ENCODE measurements around the gene DHDDS. TPM values are rescaled to one million over a fixed set of nuclear protein-coding genes. Genes with fewer than 3 reads are reported as not detected.

The DHDDS gene
- total RNA-seq, 1 experiment from 2014 or later = 17.0 TPM

- peaks cover 25% of the 10 kb centered on the region for H4K20me1 ChIP-seq (ENCODE audit: insufficient read depth, low read depth, low read length)
- H3K9me2 ChIP-seq (replicated peaks; ENCODE audit: insufficient read depth, low read length) = no peaks in the 10 kb centered on the region
- H3K4me3 ChIP-seq (ENCODE audit: low read length) = no peak overlapping the region
- H3K27ac ChIP-seq (ENCODE audit: low read length) = no peak overlapping the region
- no peaks in the 10 kb centered on the region for H3K27me3 ChIP-seq (ENCODE audit: low read length)
- H3K9me3 ChIP-seq (ENCODE audit: low read length) = no peaks in the 10 kb centered on the region
- peaks cover 11% of the 10 kb centered on the region for H3K79me2 ChIP-seq (ENCODE audit: low read length)
- H3K36me3 ChIP-seq (ENCODE audit: insufficient read depth, low read length) = peaks cover 34% of the 10 kb centered on the region
- no peak overlapping the region for H3K9ac ChIP-seq (ENCODE audit: low read length)
- no peak overlapping the region for H2AFZ ChIP-seq (ENCODE audit: low read length)
- no peak overlapping the region for H3K4me2 ChIP-seq (ENCODE audit: low read depth, low read length, poor library complexity, severe bottlenecking)
- H3K4me1 ChIP-seq (ENCODE audit: low read length) = peaks cover 23% of the 10 kb centered on the region
- DNase-seq = no peak
These were observed 43.9 kb downstream of the DHDDS start for GRCh38 chr1:26475989-26476388.

GRCh38 chr1:26476958-26477357 is 44.8 kb downstream of the DHDDS start:
- no peak overlapping the region for H3K9ac ChIP-seq (ENCODE audit: low read length)
- peaks cover 11% of the 10 kb centered on the region for H3K79me2 ChIP-seq (ENCODE audit: low read length)
- no peaks in the 10 kb centered on the region for H3K27me3 ChIP-seq (ENCODE audit: low read length)
- no peak overlapping the region for H2AFZ ChIP-seq (ENCODE audit: low read length)
- H3K9me2 ChIP-seq (replicated peaks; ENCODE audit: insufficient read depth, low read length) = no peaks in the 10 kb centered on the region
- peaks cover 13% of the 10 kb centered on the region for H3K4me1 ChIP-seq (ENCODE audit: low read length)
- no peak overlapping the region for H3K27ac ChIP-seq (ENCODE audit: low read length)
- H3K4me2 ChIP-seq (ENCODE audit: low read depth, low read length, poor library complexity, severe bottlenecking) = no peak overlapping the region
- H4K20me1 ChIP-seq (ENCODE audit: insufficient read depth, low read depth, low read length) = peaks cover 25% of the 10 kb centered on the region
- H3K36me3 ChIP-seq (ENCODE audit: insufficient read depth, low read length) = peaks cover 34% of the 10 kb centered on the region
- peak; percentile 55 for DNase-seq
- no peak overlapping the region for H3K4me3 ChIP-seq (ENCODE audit: low read length)
- H3K9me3 ChIP-seq (ENCODE audit: low read length) = no peaks in the 10 kb centered on the region

GRCh38 chr1:26477446-26478152 is 45.5 kb downstream of the DHDDS start:
- peaks cover 11% of the 10 kb centered on the region for H3K79me2 ChIP-seq (ENCODE audit: low read length)
- H3K36me3 ChIP-seq (ENCODE audit: insufficient read depth, low read length) = peaks cover 34% of the 10 kb centered on the region
- H3K4me1 ChIP-seq (ENCODE audit: low read length) = peaks cover 12% of the 10 kb centered on the region
- H3K9me2 ChIP-seq (replicated peaks; ENCODE audit: insufficient read depth, low read length) = no peaks in the 10 kb centered on the region
- no peaks in the 10 kb centered on the region for H3K9me3 ChIP-seq (ENCODE audit: low read length)
- no peaks in the 10 kb centered on the region for H3K27me3 ChIP-seq (ENCODE audit: low read length)
- no peak overlapping the region for H3K9ac ChIP-seq (ENCODE audit: low read length)
- H3K4me3 ChIP-seq (ENCODE audit: low read length) = no peak overlapping the region
- peaks cover 25% of the 10 kb centered on the region for H4K20me1 ChIP-seq (ENCODE audit: insufficient read depth, low read depth, low read length)
- DNase-seq = peak; percentile 64
- H3K4me2 ChIP-seq (ENCODE audit: low read depth, low read length, poor library complexity, severe bottlenecking) = no peak overlapping the region
- no peak overlapping the region for H2AFZ ChIP-seq (ENCODE audit: low read length)
- no peak overlapping the region for H3K27ac ChIP-seq (ENCODE audit: low read length)

- Histone ChIP-seq H3K79me2 (ENCODE audit: low read length) (peaks cover 9% of the 10 kb centered on the region), H3K9ac (ENCODE audit: low read length) (no peak overlapping the region), H3K4me2 (ENCODE audit: low read depth, low read length, poor library complexity, severe bottlenecking) (no peak overlapping the region), H3K4me3 (ENCODE audit: low read length) (no peak overlapping the region), H3K36me3 (ENCODE audit: insufficient read depth, low read length) (peaks cover 33% of the 10 kb centered on the region), H3K27me3 (ENCODE audit: low read length) (no peaks in the 10 kb centered on the region), H4K20me1 (ENCODE audit: insufficient read depth, low read depth, low read length) (peaks cover 24% of the 10 kb centered on the region), H2AFZ (ENCODE audit: low read length) (no peak overlapping the region), H3K27ac (ENCODE audit: low read length) (no peak overlapping the region), H3K4me1 (ENCODE audit: low read length) (peaks cover 12% of the 10 kb centered on the region), H3K9me3 (ENCODE audit: low read length) (no peaks in the 10 kb centered on the region), H3K9me2 (replicated peaks; ENCODE audit: insufficient read depth, low read length) (no peaks in the 10 kb centered on the region)
- peak; percentile 68 for DNase-seq
These were observed 46.0 kb downstream of the DHDDS start for GRCh38 chr1:26478159-26478558.

- Histone ChIP-seq H3K9me2 (replicated peaks; ENCODE audit: insufficient read depth, low read length) (no peaks in the 10 kb centered on the region), H2AFZ (ENCODE audit: low read length) (no peak overlapping the region), H3K27me3 (ENCODE audit: low read length) (no peaks in the 10 kb centered on the region), H3K4me2 (ENCODE audit: low read depth, low read length, poor library complexity, severe bottlenecking) (no peak overlapping the region), H3K4me1 (ENCODE audit: low read length) (peaks cover 5% of the 10 kb centered on the region), H3K9ac (ENCODE audit: low read length) (no peak overlapping the region), H3K4me3 (ENCODE audit: low read length) (no peak overlapping the region), H3K27ac (ENCODE audit: low read length) (no peak overlapping the region), H3K79me2 (ENCODE audit: low read length) (peaks cover 1% of the 10 kb centered on the region), H3K36me3 (ENCODE audit: insufficient read depth, low read length) (peaks cover 25% of the 10 kb centered on the region), H4K20me1 (ENCODE audit: insufficient read depth, low read depth, low read length) (peaks cover 15% of the 10 kb centered on the region), H3K9me3 (ENCODE audit: low read length) (no peaks in the 10 kb centered on the region)
- DNase-seq = no peak
These were observed 46.9 kb downstream of the DHDDS start for GRCh38 chr1:26478988-26479387.

GRCh38 chr1:26482921-26483320 is 50.8 kb downstream of the DHDDS start:
- Histone ChIP-seq H3K9me3 (ENCODE audit: low read length) (no peaks in the 10 kb centered on the region), H3K79me2 (ENCODE audit: low read length) (no peaks in the 10 kb centered on the region), H4K20me1 (ENCODE audit: insufficient read depth, low read depth, low read length) (no peaks in the 10 kb centered on the region), H3K9ac (ENCODE audit: low read length) (no peak overlapping the region), H3K4me3 (ENCODE audit: low read length) (no peak overlapping the region), H3K9me2 (replicated peaks; ENCODE audit: insufficient read depth, low read length) (no peaks in the 10 kb centered on the region), H2AFZ (ENCODE audit: low read length) (no peak overlapping the region), H3K4me2 (ENCODE audit: low read depth, low read length, poor library complexity, severe bottlenecking) (no peak overlapping the region), H3K4me1 (ENCODE audit: low read length) (no peaks in the 10 kb centered on the region), H3K27me3 (ENCODE audit: low read length) (no peaks in the 10 kb centered on the region), H3K27ac (ENCODE audit: low read length) (no peak overlapping the region), H3K36me3 (ENCODE audit: insufficient read depth, low read length) (0 out of 2 replicates have a peak, but pooled peaks cover 4% of the 10 kb centered on the region)
- DNase-seq = no peak

- H3K36me3 ChIP-seq (ENCODE audit: insufficient read depth, low read length) = 0 out of 2 replicates have a peak, but pooled peaks cover 2% of the 10 kb centered on the region
- no peaks in the 10 kb centered on the region for H3K9me3 ChIP-seq (ENCODE audit: low read length)
- no peak overlapping the region for H2AFZ ChIP-seq (ENCODE audit: low read length)
- H3K9ac ChIP-seq (ENCODE audit: low read length) = no peak overlapping the region
- H3K4me1 ChIP-seq (ENCODE audit: low read length) = no peaks in the 10 kb centered on the region
- H3K79me2 ChIP-seq (ENCODE audit: low read length) = no peaks in the 10 kb centered on the region
- H3K27me3 ChIP-seq (ENCODE audit: low read length) = no peaks in the 10 kb centered on the region
- H3K27ac ChIP-seq (ENCODE audit: low read length) = no peak overlapping the region
- no peaks in the 10 kb centered on the region for H3K9me2 ChIP-seq (replicated peaks; ENCODE audit: insufficient read depth, low read length)
- H4K20me1 ChIP-seq (ENCODE audit: insufficient read depth, low read depth, low read length) = no peaks in the 10 kb centered on the region
- H3K4me3 ChIP-seq (ENCODE audit: low read length) = no peak overlapping the region
- DNase-seq = no peak
- no peak overlapping the region for H3K4me2 ChIP-seq (ENCODE audit: low read depth, low read length, poor library complexity, severe bottlenecking)
These were observed 51.9 kb downstream of the DHDDS start for GRCh38 chr1:26483980-26484379.

- H3K4me2 ChIP-seq (ENCODE audit: low read depth, low read length, poor library complexity, severe bottlenecking) = no peak overlapping the region
- no peaks in the 10 kb centered on the region for H3K27me3 ChIP-seq (ENCODE audit: low read length)
- H3K27ac ChIP-seq (ENCODE audit: low read length) = no peak overlapping the region
- no peak overlapping the region for H2AFZ ChIP-seq (ENCODE audit: low read length)
- H3K4me3 ChIP-seq (ENCODE audit: low read length) = no peak overlapping the region
- H3K9me3 ChIP-seq (ENCODE audit: low read length) = no peaks in the 10 kb centered on the region
- no peaks in the 10 kb centered on the region for H3K4me1 ChIP-seq (ENCODE audit: low read length)
- H3K79me2 ChIP-seq (ENCODE audit: low read length) = no peaks in the 10 kb centered on the region
- no peaks in the 10 kb centered on the region for H4K20me1 ChIP-seq (ENCODE audit: insufficient read depth, low read depth, low read length)
- no peak for DNase-seq
- H3K9ac ChIP-seq (ENCODE audit: low read length) = no peak overlapping the region
- H3K9me2 ChIP-seq (replicated peaks; ENCODE audit: insufficient read depth, low read length) = no peaks in the 10 kb centered on the region
- no peaks in the 10 kb centered on the region for H3K36me3 ChIP-seq (ENCODE audit: insufficient read depth, low read length)
These were observed 58.0 kb downstream of the DHDDS start for GRCh38 chr1:26490155-26490554.

All from Karpas-422 (cell line).